Liver (tissue), 9 donors: Measurements from ENCODE around the gene XYLT1. TPM values are rescaled to one million over a fixed set of nuclear protein-coding genes. Genes with fewer than 3 reads are reported as not detected.

Experiments
- DNase-seq: peaks from one replicate; pipeline ENCODE4 v3.0.0-alpha.2; 2017; ENCODE audit warnings: low spot score
- H3K27ac ChIP-seq, 2 donors: one replicate each; pipeline ENCODE4 v1.7.0; 2013; ENCODE audit warnings: inconsistent platforms in 2 of 2, low read length in 2 of 2, control low read depth in 1 of 2, low read depth in 1 of 2, mild to moderate bottlenecking in 1 of 2
- H3K27me3 ChIP-seq, 4 donors: one replicate each; pipeline versions ENCODE4 v1.6.1 to v1.7.0; 2013; ENCODE audit warnings: low read length in 3 of 4, inconsistent platforms in 1 of 4, mild to moderate bottlenecking in 1 of 4, moderate library complexity in 1 of 4; ENCODE audit not compliant: control insufficient read depth in 4 of 4, insufficient read depth in 4 of 4
- H3K36me3 ChIP-seq, 4 donors: one replicate each; pipeline versions ENCODE4 v1.6.1 to v1.7.0; 2013; ENCODE audit warnings: low read length in 3 of 4, mild to moderate bottlenecking in 3 of 4, low read depth in 1 of 4, moderate library complexity in 1 of 4; ENCODE audit not compliant: control insufficient read depth in 4 of 4, insufficient read depth in 3 of 4
- H3K4me1 ChIP-seq, 4 donors: one replicate each; pipeline versions ENCODE4 v1.6.1 to v1.7.0; 2013; ENCODE audit warnings: low read length in 3 of 4, mild to moderate bottlenecking in 3 of 4, moderate library complexity in 1 of 4; ENCODE audit not compliant: control insufficient read depth in 4 of 4, insufficient read depth in 4 of 4
- H3K4me3 ChIP-seq, 3 donors: one replicate each; pipeline versions ENCODE4 v1.6.1 to v1.7.0; 2013; ENCODE audit warnings: low read length in 3 of 3, control low read depth in 1 of 3, low read depth in 1 of 3, mild to moderate bottlenecking in 1 of 3
- H3K9ac ChIP-seq, 2 donors: one replicate each; pipeline ENCODE4 v1.7.0; 2013; ENCODE audit warnings: low read length in 2 of 2, mild to moderate bottlenecking in 2 of 2, moderate library complexity in 2 of 2, control low read depth in 1 of 2, low read depth in 1 of 2
- H3K9me3 ChIP-seq, 4 donors: one replicate each; pipeline versions ENCODE4 v1.6.1 to v1.7.0; 2013; ENCODE audit warnings: low read length in 3 of 4; ENCODE audit not compliant: control insufficient read depth in 4 of 4
- CTCF ChIP-seq: fragments of 150-350 bp; IDR thresholded peaks from 2 replicates; pipeline ENCODE4 v1.5.1; 2017; ENCODE audit warnings: improper control_type of control experiment, low read depth, low read length; ENCODE audit not compliant: missing input control
- FOXA1 ChIP-seq: IDR thresholded peaks from 2 replicates; pipeline ENCODE4 v1.6.1; 2016; ENCODE audit warnings: antibody characterized with exemption
- FOXA2 ChIP-seq: IDR thresholded peaks from 2 replicates; pipeline ENCODE4 v1.6.1; 2016; ENCODE audit warnings: antibody characterized with exemption
- HNF4A ChIP-seq, 2 donors: conservative IDR thresholded peaks; 2 replicates each; pipeline ENCODE4 v1.6.1; 2016; ENCODE audit warnings: antibody characterized with exemption in 2 of 2, mild to moderate bottlenecking in 2 of 2
- HNF4G ChIP-seq: IDR thresholded peaks from 2 replicates; pipeline ENCODE4 v1.6.1; 2016; ENCODE audit warnings: antibody characterized with exemption
- JUND ChIP-seq, 2 donors: IDR thresholded peaks; 2 replicates each; pipeline ENCODE4 v1.6.1; 2016; ENCODE audit warnings: antibody characterized with exemption in 2 of 2
- MAX ChIP-seq: IDR thresholded peaks from 2 replicates; pipeline ENCODE4 v1.6.1; 2016; ENCODE audit warnings: antibody characterized with exemption
- RAD21 ChIP-seq, 2 donors: IDR thresholded peaks; 2 replicates each; pipeline ENCODE4 v1.6.1; 2016; ENCODE audit warnings: antibody characterized with exemption in 2 of 2, mild to moderate bottlenecking in 2 of 2
- RXRA ChIP-seq, 2 donors: IDR thresholded peaks; 2 replicates each; pipeline ENCODE4 v1.6.1; 2017 to 2018; ENCODE audit warnings: antibody characterized with exemption in 2 of 2, mild to moderate bottlenecking in 1 of 2
- SP1 ChIP-seq: IDR thresholded peaks from 2 replicates; pipeline ENCODE4 v1.6.1; 2018; ENCODE audit warnings: antibody characterized with exemption, mild to moderate bottlenecking
- WGBS: extraction: QIAGEN DNeasy Blood & Tissue Kit; methylation state at CpG from one replicate; pipeline ENCODE4 v1.1.7; 2013; 5-methylcytosine and 5-hydroxymethylcytosine counted together
- polyA plus RNA-seq, 2 donors: library from polyadenylated mRNA; stranded (reverse) in 1 of 2; unstranded in 1 of 2; fragments of 200-250 nt in 1 of 2; fragments of >200 nt in 1 of 2; fragmentation: Nextera tagmentation in 1 of 2; extraction: Ambion mirVana in 1 of 2; gene quantifications; one replicate each; pipeline versions ENCODE4 v1.2.1 to v1.2.3, GENCODE V29; 2013 to 2015
- total RNA-seq, 2 donors: library from RNA; depleted of rRNA; stranded (reverse); fragments of >200 nt; gene quantifications; one replicate each; pipeline ENCODE4 v1.2.3, GENCODE V29; 2014
- TF ChIP-seq, protein P1 (sequence below): IDR thresholded peaks from 2 replicates; pipeline ENCODE4 v1.6.1; 2016; ENCODE audit warnings: antibody characterized with exemption
- TF ChIP-seq, protein P2 (sequence below): IDR thresholded peaks from 2 replicates; pipeline ENCODE4 v1.6.1; 2016; ENCODE audit warnings: antibody characterized with exemption, mild to moderate bottlenecking
- donor health status: healthy.
- donor health status: healthy.
- donor health status: healthy.
- donor health status: healthy.
- donor health status: healthy.

XYLT1 gene
- total and polyA plus RNA-seq, 4 donors = 0.25 to 2.3 (median 0.53) TPM

- Histone ChIP-seq H3K4me1 (no peaks in the 10 kb centered on the region), H3K27me3 (no peaks in the 10 kb centered on the region), H3K9ac (no peak overlapping the region), H3K9me3 (no peaks in the 10 kb centered on the region), H3K27ac (no peak overlapping the region), H3K36me3 (no peaks in the 10 kb centered on the region), H3K4me3 (no peak overlapping the region)
- DNase-seq = no peak
- TF ChIP-seq, protein P1, sequence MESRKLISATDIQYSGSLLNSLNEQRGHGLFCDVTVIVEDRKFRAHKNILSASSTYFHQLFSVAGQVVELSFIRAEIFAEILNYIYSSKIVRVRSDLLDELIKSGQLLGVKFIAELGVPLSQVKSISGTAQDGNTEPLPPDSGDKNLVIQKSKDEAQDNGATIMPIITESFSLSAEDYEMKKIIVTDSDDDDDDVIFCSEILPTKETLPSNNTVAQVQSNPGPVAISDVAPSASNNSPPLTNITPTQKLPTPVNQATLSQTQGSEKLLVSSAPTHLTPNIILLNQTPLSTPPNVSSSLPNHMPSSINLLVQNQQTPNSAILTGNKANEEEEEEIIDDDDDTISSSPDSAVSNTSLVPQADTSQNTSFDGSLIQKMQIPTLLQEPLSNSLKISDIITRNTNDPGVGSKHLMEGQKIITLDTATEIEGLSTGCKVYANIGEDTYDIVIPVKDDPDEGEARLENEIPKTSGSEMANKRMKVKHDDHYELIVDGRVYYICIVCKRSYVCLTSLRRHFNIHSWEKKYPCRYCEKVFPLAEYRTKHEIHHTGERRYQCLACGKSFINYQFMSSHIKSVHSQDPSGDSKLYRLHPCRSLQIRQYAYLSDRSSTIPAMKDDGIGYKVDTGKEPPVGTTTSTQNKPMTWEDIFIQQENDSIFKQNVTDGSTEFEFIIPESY = no peak
- TF ChIP-seq CTCF (no peak), MAX (no peak), RXRA (IDR thresholded peaks at IDR 0.05) (no peak), RAD21 (IDR thresholded peaks at IDR 0.05) (no peak), HNF4A (conservative IDR thresholded peaks at IDR 0.05) (no peak), JUND (IDR thresholded peaks at IDR 0.05) (no peak), FOXA1 (no peak)
- 77% methylated on average over 12 of the region's 12 CpGs for WGBS
Measured at GRCh38 chr16:17222871-17223401, 247.8 kb downstream of the XYLT1 start.

GRCh38 chr16:17219991-17220390 lies 250.8 kb downstream of the XYLT1 start:
- Histone ChIP-seq H3K4me1 (no peaks in the 10 kb centered on the region), H3K27ac (no peak overlapping the region), H3K27me3 (no peaks in the 10 kb centered on the region), H3K9ac (no peak overlapping the region), H3K9me3 (no peaks in the 10 kb centered on the region), H3K4me3 (no peak overlapping the region), H3K36me3 (no peaks in the 10 kb centered on the region)
- no peak for TF ChIP-seq MAX
- TF ChIP-seq, protein P1 = no peak
- TF ChIP-seq HNF4G = no peak
- TF ChIP-seq SP1 = no peak
- TF ChIP-seq, protein P2, sequence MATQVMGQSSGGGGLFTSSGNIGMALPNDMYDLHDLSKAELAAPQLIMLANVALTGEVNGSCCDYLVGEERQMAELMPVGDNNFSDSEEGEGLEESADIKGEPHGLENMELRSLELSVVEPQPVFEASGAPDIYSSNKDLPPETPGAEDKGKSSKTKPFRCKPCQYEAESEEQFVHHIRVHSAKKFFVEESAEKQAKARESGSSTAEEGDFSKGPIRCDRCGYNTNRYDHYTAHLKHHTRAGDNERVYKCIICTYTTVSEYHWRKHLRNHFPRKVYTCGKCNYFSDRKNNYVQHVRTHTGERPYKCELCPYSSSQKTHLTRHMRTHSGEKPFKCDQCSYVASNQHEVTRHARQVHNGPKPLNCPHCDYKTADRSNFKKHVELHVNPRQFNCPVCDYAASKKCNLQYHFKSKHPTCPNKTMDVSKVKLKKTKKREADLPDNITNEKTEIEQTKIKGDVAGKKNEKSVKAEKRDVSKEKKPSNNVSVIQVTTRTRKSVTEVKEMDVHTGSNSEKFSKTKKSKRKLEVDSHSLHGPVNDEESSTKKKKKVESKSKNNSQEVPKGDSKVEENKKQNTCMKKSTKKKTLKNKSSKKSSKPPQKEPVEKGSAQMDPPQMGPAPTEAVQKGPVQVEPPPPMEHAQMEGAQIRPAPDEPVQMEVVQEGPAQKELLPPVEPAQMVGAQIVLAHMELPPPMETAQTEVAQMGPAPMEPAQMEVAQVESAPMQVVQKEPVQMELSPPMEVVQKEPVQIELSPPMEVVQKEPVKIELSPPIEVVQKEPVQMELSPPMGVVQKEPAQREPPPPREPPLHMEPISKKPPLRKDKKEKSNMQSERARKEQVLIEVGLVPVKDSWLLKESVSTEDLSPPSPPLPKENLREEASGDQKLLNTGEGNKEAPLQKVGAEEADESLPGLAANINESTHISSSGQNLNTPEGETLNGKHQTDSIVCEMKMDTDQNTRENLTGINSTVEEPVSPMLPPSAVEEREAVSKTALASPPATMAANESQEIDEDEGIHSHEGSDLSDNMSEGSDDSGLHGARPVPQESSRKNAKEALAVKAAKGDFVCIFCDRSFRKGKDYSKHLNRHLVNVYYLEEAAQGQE = no peak
- no peak for TF ChIP-seq FOXA2
- TF ChIP-seq RAD21 (IDR thresholded peaks at IDR 0.05) = no peak
- WGBS = 49% methylated on average over 2 of the region's 2 CpGs
- DNase-seq = no peak
